Measurements from ENCODE around the gene NRG2.

- no peak for TF ChIP-seq POLR2AphosphoS5 (IDR thresholded peaks at IDR 0.05; ENCODE audit: borderline replicate concordance, low read depth, low read length)
- no peak for TF ChIP-seq EZH2 (IDR thresholded peaks at IDR 0.05)
These were observed 136.4 kb downstream of the NRG2 start for GRCh38 chr5:139906661-139907060.

Measured in SK-N-MC (cell line).